ENCODE results near the gene PXT1.
"Not testable (repeated sequence)": the region's sequence is repeated elsewhere in the genome, so short reads cannot be mapped to it uniquely, and the experiment has no call there.

Gene PXT1

GRCh38 chr6:36484736-36485135 lies 42.1 kb upstream of the PXT1 start:
- DNase-seq (ENCODE audit: insufficient read length, low spot score): no peak
- TF ChIP-seq, protein P1, sequence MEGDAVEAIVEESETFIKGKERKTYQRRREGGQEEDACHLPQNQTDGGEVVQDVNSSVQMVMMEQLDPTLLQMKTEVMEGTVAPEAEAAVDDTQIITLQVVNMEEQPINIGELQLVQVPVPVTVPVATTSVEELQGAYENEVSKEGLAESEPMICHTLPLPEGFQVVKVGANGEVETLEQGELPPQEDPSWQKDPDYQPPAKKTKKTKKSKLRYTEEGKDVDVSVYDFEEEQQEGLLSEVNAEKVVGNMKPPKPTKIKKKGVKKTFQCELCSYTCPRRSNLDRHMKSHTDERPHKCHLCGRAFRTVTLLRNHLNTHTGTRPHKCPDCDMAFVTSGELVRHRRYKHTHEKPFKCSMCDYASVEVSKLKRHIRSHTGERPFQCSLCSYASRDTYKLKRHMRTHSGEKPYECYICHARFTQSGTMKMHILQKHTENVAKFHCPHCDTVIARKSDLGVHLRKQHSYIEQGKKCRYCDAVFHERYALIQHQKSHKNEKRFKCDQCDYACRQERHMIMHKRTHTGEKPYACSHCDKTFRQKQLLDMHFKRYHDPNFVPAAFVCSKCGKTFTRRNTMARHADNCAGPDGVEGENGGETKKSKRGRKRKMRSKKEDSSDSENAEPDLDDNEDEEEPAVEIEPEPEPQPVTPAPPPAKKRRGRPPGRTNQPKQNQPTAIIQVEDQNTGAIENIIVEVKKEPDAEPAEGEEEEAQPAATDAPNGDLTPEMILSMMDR (IDR thresholded peaks at IDR 0.05; ENCODE audit: insufficient read depth, missing control alignments): no peak
- FAIRE-seq: no peak

GRCh38 chr6:36483326-36483725 lies 40.7 kb upstream of the PXT1 start:
- FAIRE-seq; DNase-seq (ENCODE audit: insufficient read length, low spot score): not testable (repeated sequence)

DNA sequence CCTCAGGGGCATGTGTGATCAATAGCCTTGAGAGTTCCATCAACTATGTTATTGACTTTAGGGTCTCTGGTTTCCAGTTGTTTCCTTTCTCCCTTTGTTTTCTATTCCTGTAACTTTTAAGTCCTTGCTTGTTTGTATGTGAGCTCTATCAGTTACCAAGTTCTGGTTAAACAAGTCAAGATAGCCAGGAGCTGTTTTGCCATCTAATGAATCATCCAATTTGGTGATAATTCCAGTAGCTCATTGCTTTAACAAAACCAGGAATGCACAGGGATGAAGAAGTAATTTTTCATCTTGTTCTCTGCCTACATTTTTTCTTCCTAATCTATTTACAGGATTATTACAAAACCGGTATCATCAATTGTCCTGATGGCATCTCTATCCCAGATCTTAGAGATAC lies 36.6 kb upstream of the PXT1 start:
- TF ChIP-seq, protein P1 (IDR thresholded peaks at IDR 0.05; ENCODE audit: insufficient read depth, missing control alignments): no peak
- FAIRE-seq (no peak), DNase-seq (ENCODE audit: insufficient read length, low spot score) (no peak)

- TF ChIP-seq, protein P1 (IDR thresholded peaks at IDR 0.05; ENCODE audit: insufficient read depth, missing control alignments): no peak
- DNase-seq (ENCODE audit: insufficient read length, low spot score) (no peak), FAIRE-seq (no peak)
These were observed 35.4 kb upstream of the PXT1 start for GRCh38 chr6:36478051-36478526.

GRCh38 chr6:36469946-36470345 lies 27.3 kb upstream of the PXT1 start:
- DNase-seq (ENCODE audit: insufficient read length, low spot score): no peak
- TF ChIP-seq, protein P1 (IDR thresholded peaks at IDR 0.05; ENCODE audit: insufficient read depth, missing control alignments): no peak
- FAIRE-seq: peak; percentile 80

DNA sequence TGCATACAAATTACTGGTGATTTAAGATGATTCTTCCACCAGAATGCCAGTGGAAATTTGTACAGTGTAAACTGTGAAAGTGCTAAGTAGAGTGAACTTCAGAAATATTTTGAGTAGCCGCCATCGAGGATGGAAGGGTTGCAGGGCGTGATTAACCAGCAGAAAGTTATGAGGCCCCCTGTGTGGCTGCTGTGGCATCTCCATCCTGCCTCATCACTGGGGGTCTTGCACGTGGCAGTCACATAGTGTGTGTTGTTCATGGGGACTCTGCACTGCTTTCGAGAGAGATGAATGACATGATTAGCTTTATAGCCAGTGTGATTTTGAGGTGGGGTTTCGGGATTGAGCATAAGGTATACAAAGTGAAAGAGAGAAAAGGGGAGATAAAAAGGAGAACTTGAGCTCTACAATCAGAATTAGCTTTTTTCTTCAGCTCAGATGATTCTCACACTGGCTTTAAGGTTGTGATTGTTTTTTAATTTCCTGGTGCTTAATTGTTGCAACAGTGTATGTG lies 26.6 kb upstream of the PXT1 start:
- TF ChIP-seq, protein P1 (IDR thresholded peaks at IDR 0.05; ENCODE audit: insufficient read depth, missing control alignments): no peak
- DNase-seq (ENCODE audit: insufficient read length, low spot score) (no peak), FAIRE-seq (no peak)

DNA sequence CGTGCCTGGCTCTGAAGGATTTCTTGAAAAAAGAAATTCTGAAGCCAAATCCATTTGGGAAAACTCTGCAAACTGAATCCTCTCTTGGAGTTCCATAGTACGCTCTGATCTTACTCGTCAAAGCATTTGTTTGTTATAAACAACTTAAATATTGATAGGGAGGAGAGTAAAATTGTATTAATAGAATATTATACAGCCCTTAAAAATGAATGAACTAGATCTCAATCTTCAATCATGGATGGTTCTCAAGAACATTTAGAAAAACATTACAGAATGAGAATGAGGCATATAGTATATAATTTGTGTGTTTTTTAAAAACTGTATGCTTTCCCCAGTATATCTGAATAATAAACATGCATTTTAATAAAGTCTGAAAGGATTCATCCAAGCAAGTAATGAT lies 25.0 kb upstream of the PXT1 start:
- TF ChIP-seq, protein P1 (IDR thresholded peaks at IDR 0.05; ENCODE audit: insufficient read depth, missing control alignments): no peak
- FAIRE-seq (no peak), DNase-seq (ENCODE audit: insufficient read length, low spot score) (no peak)

GRCh38 chr6:36464233-36464632 lies 21.6 kb upstream of the PXT1 start:
- TF ChIP-seq, protein P1 (IDR thresholded peaks at IDR 0.05; ENCODE audit: insufficient read depth, missing control alignments): no peak
- FAIRE-seq (no peak), DNase-seq (ENCODE audit: insufficient read length, low spot score) (no peak)
